Chondrocyte (in vitro differentiated cells): ENCODE results near the gene NR4A3. TPM values are rescaled to one million over a fixed set of nuclear protein-coding genes. Genes with fewer than 3 reads are reported as not detected.
A peak's percentile ranks its signal among the peaks of the same experiment; 100 is the strongest.

Experiments used
- DNase-seq: peaks from one replicate; pipeline ENCODE4 v3.0.0; 2021; ENCODE audit warnings: mixed read lengths, low spot score
- H3K27ac Mint-ChIP-seq: one replicate; pipeline ENCODE4 v1.8.0; 2021; ENCODE audit warnings: mild to moderate bottlenecking, moderate library complexity, mixed read lengths; ENCODE audit not compliant: unreplicated experiment
- H3K27me3 Mint-ChIP-seq: 2 replicates; pipeline ENCODE4 v1.8.0; 2021; ENCODE audit warnings: low read depth, mixed read lengths
- H3K36me3 Mint-ChIP-seq: 2 replicates; pipeline ENCODE4 v1.8.0; 2021; ENCODE audit warnings: low read depth, mixed read lengths
- H3K4me1 Mint-ChIP-seq: 2 replicates; pipeline ENCODE4 v1.8.0; 2021; ENCODE audit warnings: low read depth, mild to moderate bottlenecking, mixed read lengths
- H3K4me3 Mint-ChIP-seq: one replicate; pipeline ENCODE4 v1.8.0; 2021; ENCODE audit warnings: mild to moderate bottlenecking, moderate library complexity, mixed read lengths; ENCODE audit not compliant: unreplicated experiment
- H3K9me3 Mint-ChIP-seq: 2 replicates; pipeline ENCODE4 v1.8.0; 2021; ENCODE audit warnings: low read depth, mixed read lengths
- total RNA-seq: library from RNA; stranded (reverse); gene quantifications from 3 replicates; pipeline ENCODE4 v1.2.1, GENCODE V29; 2021
- TF ChIP-seq, protein P1 (sequence below): fragments of 200-600 bp; sonication (generic); IDR thresholded peaks from 2 replicates; pipeline ENCODE4 v1.5.0; 2021; ENCODE audit warnings: antibody characterized with exemption, mild to moderate bottlenecking, moderate library complexity

The NR4A3 gene
- total RNA-seq, 1 donor from 2014 or later, result 1.2 TPM

DNA sequence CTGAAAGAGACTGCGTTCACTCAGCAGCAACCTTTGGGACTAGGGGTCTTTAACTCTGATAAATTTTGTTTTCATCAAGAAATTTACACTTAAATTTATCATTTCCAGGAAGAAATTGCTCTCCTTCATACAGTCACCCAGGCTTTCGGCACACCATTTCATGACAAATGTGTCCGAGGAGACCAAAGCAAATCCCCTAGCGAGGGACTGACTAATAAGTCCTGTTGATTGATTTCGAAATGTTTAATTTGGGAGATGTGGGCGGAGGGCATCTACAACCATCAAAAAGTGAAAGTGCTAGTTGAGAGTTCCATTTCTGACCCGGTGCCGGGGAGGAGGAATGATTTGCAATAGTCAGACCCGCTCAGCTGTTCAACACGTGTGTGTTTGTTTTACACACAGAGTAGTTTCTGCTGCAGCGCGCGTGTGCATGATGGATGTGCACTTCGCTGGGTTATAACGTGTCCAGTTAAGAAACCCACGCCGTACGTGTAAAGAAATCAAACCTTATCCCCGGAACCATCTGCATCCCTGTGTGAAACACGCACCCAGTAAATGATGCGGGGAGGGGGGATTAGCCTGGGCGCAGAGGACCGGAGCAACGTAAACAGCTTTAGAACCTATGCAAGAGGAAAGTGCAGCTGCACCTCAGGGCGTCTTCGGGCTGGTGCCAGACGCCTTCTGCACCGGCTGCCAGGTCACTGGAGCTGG, 845 bp upstream of the NR4A3 start:
- peaks cover 13% of the 10 kb centered on the region for H3K27me3 Mint-ChIP-seq
- no peak for DNase-seq
- peak overlapping the region; percentile 96 for H3K4me3 Mint-ChIP-seq
- TF ChIP-seq, protein P1, sequence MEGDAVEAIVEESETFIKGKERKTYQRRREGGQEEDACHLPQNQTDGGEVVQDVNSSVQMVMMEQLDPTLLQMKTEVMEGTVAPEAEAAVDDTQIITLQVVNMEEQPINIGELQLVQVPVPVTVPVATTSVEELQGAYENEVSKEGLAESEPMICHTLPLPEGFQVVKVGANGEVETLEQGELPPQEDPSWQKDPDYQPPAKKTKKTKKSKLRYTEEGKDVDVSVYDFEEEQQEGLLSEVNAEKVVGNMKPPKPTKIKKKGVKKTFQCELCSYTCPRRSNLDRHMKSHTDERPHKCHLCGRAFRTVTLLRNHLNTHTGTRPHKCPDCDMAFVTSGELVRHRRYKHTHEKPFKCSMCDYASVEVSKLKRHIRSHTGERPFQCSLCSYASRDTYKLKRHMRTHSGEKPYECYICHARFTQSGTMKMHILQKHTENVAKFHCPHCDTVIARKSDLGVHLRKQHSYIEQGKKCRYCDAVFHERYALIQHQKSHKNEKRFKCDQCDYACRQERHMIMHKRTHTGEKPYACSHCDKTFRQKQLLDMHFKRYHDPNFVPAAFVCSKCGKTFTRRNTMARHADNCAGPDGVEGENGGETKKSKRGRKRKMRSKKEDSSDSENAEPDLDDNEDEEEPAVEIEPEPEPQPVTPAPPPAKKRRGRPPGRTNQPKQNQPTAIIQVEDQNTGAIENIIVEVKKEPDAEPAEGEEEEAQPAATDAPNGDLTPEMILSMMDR, result no peak
- no peaks in the 10 kb centered on the region for H3K9me3 Mint-ChIP-seq
- H3K36me3 Mint-ChIP-seq, result no peaks in the 10 kb centered on the region
- peaks cover 41% of the 10 kb centered on the region for H3K4me1 Mint-ChIP-seq
- H3K27ac Mint-ChIP-seq, result peak overlapping the region; percentile 99

DNA sequence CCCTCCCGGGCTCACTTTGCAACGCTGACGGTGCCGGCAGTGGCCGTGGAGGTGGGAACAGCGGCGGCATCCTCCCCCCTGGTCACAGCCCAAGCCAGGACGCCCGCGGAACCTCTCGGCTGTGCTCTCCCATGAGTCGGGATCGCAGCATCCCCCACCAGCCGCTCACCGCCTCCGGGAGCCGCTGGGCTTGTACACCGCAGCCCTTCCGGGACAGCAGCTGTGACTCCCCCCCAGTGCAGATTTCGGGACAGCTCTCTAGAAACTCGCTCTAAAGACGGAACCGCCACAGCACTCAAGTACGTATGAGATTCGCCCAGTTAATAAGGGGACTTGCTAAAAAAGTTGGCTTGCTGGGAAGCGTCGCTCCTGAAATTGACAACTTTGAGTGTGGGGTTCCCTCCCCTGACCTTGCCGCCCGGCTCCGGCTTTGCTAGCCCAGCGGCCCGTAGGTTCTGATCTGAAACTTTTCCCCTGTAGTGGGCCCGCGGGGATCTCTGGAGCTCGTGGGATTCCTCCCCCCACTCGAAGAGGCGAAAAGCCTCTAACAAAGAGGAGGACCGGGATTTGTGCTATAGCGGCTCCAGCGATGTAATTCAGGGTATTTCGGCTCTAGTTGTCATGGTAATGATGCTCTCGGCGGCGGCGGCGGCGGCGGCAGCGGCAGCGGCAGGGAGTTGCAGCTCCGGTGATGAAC, 572 bp downstream of the NR4A3 start:
- no peak for DNase-seq
- peaks cover 41% of the 10 kb centered on the region for H3K4me1 Mint-ChIP-seq
- H3K9me3 Mint-ChIP-seq, result no peaks in the 10 kb centered on the region
- peaks cover 21% of the 10 kb centered on the region for H3K27me3 Mint-ChIP-seq
- peak overlapping the region; percentile 99 for H3K27ac Mint-ChIP-seq
- peak overlapping the region; percentile 96 for H3K4me3 Mint-ChIP-seq
- H3K36me3 Mint-ChIP-seq, result no peaks in the 10 kb centered on the region
- TF ChIP-seq, protein P1, result no peak

DNA sequence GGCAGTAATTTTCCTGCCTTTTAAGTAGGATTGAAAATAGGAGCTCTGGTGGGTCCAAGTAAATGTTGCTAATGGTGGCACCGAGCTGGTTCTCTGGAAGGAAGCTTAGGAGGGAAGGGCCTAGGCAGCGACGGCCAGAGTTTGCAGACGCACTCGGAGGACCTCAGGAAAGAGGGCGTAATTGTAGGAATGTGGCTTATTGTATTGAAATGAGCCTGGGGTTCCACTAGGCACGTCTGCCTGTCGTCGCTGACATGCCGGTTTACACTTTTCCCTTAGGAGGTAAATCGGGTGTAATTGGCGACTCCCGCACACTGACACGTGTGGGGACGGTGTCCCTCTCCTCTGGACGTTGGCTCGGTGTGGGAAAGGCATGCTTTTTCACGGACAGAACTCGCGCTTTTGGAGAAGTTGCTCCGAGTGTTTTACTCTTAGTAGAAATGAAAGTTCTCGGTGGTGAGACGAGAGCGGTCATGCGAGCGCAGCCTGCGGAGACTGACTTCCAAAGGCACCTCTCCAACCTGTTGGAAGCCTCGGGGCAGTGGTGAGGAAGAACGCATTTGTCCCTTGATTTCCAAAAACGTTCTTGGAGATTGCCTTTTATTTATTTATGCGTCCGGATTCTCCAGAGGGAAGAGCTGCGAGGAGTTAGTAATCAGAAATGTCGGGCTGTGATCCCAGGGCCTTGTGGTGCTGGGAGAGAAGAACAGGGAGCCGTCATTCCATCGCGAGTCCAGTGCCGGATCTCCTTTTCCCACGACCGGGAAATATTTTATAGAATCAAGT, 1.3 kb downstream of the NR4A3 start:
- DNase-seq, result no peak
- H3K27ac Mint-ChIP-seq, result peak overlapping the region; percentile 99
- no peaks in the 10 kb centered on the region for H3K36me3 Mint-ChIP-seq
- peaks cover 44% of the 10 kb centered on the region for H3K4me1 Mint-ChIP-seq
- TF ChIP-seq, protein P1, result peak; percentile 24
- no peaks in the 10 kb centered on the region for H3K9me3 Mint-ChIP-seq
- peaks cover 29% of the 10 kb centered on the region for H3K27me3 Mint-ChIP-seq
- H3K4me3 Mint-ChIP-seq, result peak overlapping the region; percentile 96

DNA sequence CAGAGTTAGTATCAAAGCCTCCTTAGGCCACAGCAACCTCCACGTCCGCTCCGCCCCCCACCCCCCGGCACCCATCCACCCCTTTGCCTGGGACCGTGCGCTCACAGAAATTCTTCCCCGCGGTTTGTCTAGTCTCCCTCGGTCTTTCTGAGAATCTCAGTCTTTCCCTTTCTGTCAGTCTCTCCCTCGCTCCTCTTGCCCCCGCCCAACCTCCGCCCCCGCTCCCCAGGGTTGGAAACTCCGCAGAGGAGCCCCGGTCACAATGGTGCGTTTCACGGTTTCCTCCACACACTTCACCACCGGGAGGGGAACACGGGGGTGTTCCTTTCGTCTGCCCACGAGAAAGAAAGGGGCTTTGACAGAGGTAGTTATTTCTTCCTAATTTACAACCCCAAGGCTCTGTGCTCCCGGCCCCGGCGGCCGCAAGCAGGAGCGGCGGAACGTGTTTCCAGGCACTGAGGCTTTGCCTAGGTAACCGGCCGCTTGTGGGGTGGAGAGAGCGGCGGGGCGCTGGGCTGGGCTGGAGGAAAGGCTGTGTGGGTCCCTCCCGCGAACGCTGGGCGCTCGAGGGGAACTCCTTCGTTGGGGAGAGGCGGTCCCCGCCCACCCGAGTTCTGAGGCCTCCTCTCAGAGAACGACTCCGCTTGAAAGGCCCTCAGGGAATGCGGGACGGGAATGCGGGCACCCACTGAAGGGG, 2.1 kb downstream of the NR4A3 start:
- H3K9me3 Mint-ChIP-seq, result no peaks in the 10 kb centered on the region
- DNase-seq, result no peak
- peaks cover 31% of the 10 kb centered on the region for H3K27me3 Mint-ChIP-seq
- H3K4me3 Mint-ChIP-seq, result peak overlapping the region; percentile 96
- H3K36me3 Mint-ChIP-seq, result peaks cover under 1% of the 10 kb centered on the region
- peak overlapping the region; percentile 99 for H3K27ac Mint-ChIP-seq
- H3K4me1 Mint-ChIP-seq, result peaks cover 38% of the 10 kb centered on the region
- TF ChIP-seq, protein P1, result no peak
